Adrenal gland (tissue), 12 donors: ENCODE data around the gene TCF12. TPM values are rescaled to one million over a fixed set of nuclear protein-coding genes. Genes with fewer than 3 reads are reported as not detected.

Experiments
- DNase-seq, 7 donors: peaks; one replicate each; pipeline ENCODE4 v3.0.0-alpha.2; 2019 to 2020
- H3K27ac ChIP-seq, 5 donors: fragments of 200-600 bp; sonication (generic) in 4 of 5; 1 replicate in 3 of 5; 2 replicates in 2 of 5; pipeline versions ENCODE4 v1.5.1 to v1.8.0; 2016 to 2020; ENCODE audit warnings: mild to moderate bottlenecking in 1 of 5
- H3K27me3 ChIP-seq: fragments of 200-600 bp; 2 replicates; pipeline ENCODE4 v1.8.0; 2021
- H3K36me3 ChIP-seq, 2 donors: fragments of 200-600 bp; replicated peaks in 1 of 2; 1 replicate in 1 of 2; 2 replicates in 1 of 2; pipeline versions ENCODE4 v1.5.1 to v1.8.0; 2018 to 2022
- H3K4me1 ChIP-seq, 2 donors: fragments of 200-600 bp; replicated peaks in 1 of 2; 1 replicate in 1 of 2; 2 replicates in 1 of 2; pipeline versions ENCODE4 v1.5.1 to v1.8.0; 2018 to 2021
- H3K4me3 ChIP-seq, 4 donors: fragments of 200-600 bp; sonication (generic) in 3 of 4; one replicate each; pipeline ENCODE4 v1.5.1; 2016 to 2018
- H3K9me3 ChIP-seq, 3 donors: fragments of 200-600 bp; sonication (generic) in 1 of 3; replicated peaks in 1 of 3; 1 replicate in 2 of 3; 2 replicates in 1 of 3; pipeline versions ENCODE4 v1.5.1 to v1.8.0; 2016 to 2021
- POLR2A ChIP-seq, 2 donors: fragments of 450-650 bp; IDR thresholded peaks; one replicate each; pipeline ENCODE4 v1.6.1; 2017; ENCODE audit warnings: antibody characterized with exemption in 2 of 2, mild to moderate bottlenecking in 2 of 2, moderate library complexity in 1 of 2
- WGBS, 4 donors: extraction: QIAGEN DNeasy Blood & Tissue Kit in 2 of 4; methylation state at CpG; one replicate each; pipeline versions ENCODE4 v1.1.5 to v1.1.7; 2013 to 2017; 5-methylcytosine and 5-hydroxymethylcytosine counted together
- intact Hi-C, 2 donors: fragments of 100-400 bp; cut with DNase I; formaldehyde crosslinking; loops; one replicate each; pipeline versions ENCODE4 v1.14.1 to v1.15.0; 2022 to 2023
- polyA plus RNA-seq, 3 donors: library from polyadenylated mRNA; stranded (reverse); fragments of 200-250 nt in 2 of 3; fragments of 350-450 nt in 1 of 3; fragmentation: Illumina TruSeq in 1 of 3; extraction: RNeasy Lipid Tissue Mini Kit (QIAGEN cat#74804) in 1 of 3; gene quantifications; one replicate each; pipeline ENCODE4 v1.2.3, GENCODE V29; 2013 to 2014
- total RNA-seq, 9 donors: library from RNA; depleted of rRNA in 4 of 9; stranded (reverse); fragments of >200 nt in 4 of 9; fragments of 120-200 nt in 1 of 9; fragmentation: NEBNext Ultra II Directional in 1 of 9; extraction: Animal tissue kit (Norgen Biotek cat#: 25700) in 1 of 9; gene quantifications; one replicate each; pipeline versions ENCODE4 v1.1.0 to v1.2.4, GENCODE V29; 2013 to 2023
- TF ChIP-seq, protein P1 (sequence below), 6 experiments: fragments of 450-650 bp in 4 of 6; fragments of 200-600 bp in 2 of 6; sonication (generic) in 1 of 6; IDR thresholded peaks; 1 replicate in 5 of 6; 2 replicates in 1 of 6; pipeline versions ENCODE4 v1.5.1 to v1.8.0; 2016 to 2021; ENCODE audit warnings: antibody characterized with exemption in 6 of 6, mild to moderate bottlenecking in 2 of 6, moderate library complexity in 1 of 6
- donor health status: healthy with polysubstance abuse.
- donor health status: Bipolar disorder and iron deficiency.
- donor health status: DM: yes; HTN: yes; CAD: no.
- donor health status: DM: no; HTN: no; CAD: no.
- donor health status: DM: no; HTN: no; CAD: no.
- donor health status: DM: yes; HTN: yes; CAD: no.

Gene TCF12
- total and polyA plus RNA-seq, 12 donors: 7.6 to 121 (median 75.6) TPM

GRCh38 chr15:57263520-57263919 lies 345.1 kb downstream of the TCF12 start:
- intact Hi-C loops: no loop called here

DNA sequence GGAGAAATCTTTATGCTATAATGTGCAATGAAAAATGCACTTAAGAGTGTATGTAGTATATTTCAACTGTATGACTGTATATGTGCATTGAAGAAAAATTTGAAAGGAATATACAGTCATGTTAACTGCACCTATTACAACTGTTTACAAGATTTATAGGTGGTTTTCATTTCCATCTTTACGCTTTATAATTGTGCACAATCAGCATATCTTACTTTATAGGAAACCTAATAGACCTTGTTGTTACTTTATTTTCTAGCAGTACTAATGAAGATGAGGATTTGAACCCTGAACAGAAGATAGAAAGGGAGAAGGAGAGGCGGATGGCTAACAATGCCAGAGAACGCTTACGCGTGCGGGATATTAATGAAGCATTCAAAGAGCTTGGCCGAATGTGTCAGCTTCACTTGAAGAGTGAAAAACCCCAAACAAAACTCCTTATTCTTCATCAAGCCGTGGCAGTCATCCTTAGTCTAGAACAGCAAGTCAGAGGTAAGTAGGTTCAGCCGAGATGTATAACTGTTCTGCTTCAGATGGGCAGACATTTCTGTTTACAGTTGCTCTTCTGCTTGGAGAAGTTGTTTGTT lies 354.4 kb downstream of the TCF12 start:
- TF ChIP-seq, protein P1, sequence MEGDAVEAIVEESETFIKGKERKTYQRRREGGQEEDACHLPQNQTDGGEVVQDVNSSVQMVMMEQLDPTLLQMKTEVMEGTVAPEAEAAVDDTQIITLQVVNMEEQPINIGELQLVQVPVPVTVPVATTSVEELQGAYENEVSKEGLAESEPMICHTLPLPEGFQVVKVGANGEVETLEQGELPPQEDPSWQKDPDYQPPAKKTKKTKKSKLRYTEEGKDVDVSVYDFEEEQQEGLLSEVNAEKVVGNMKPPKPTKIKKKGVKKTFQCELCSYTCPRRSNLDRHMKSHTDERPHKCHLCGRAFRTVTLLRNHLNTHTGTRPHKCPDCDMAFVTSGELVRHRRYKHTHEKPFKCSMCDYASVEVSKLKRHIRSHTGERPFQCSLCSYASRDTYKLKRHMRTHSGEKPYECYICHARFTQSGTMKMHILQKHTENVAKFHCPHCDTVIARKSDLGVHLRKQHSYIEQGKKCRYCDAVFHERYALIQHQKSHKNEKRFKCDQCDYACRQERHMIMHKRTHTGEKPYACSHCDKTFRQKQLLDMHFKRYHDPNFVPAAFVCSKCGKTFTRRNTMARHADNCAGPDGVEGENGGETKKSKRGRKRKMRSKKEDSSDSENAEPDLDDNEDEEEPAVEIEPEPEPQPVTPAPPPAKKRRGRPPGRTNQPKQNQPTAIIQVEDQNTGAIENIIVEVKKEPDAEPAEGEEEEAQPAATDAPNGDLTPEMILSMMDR (IDR thresholded peaks at IDR 0.05): no peak
- TF ChIP-seq POLR2A (IDR thresholded peaks at IDR 0.05): no peak
- no peak overlapping the region for H3K27ac ChIP-seq
- intact Hi-C loops: no loop called here
- no peak for DNase-seq
- H3K4me1 ChIP-seq: no peaks in the 10 kb centered on the region
- WGBS, 4 donors: 93 to 96% (median 95%) methylated on average over 9 of the region's 9 CpGs
- H3K9me3 ChIP-seq: no peaks in the 10 kb centered on the region
- H3K27me3 ChIP-seq: no peaks in the 10 kb centered on the region
- no peak overlapping the region for H3K4me3 ChIP-seq
- H3K36me3 ChIP-seq: peaks cover 0 to 25% of the 10 kb centered on the region in 2 donors

More at GRCh38 chr15:57263520-57263919, 345.1 kb downstream of the TCF12 start:
- no peak overlapping the region for H3K4me3 ChIP-seq
- peaks cover 0 to 19% of the 10 kb centered on the region in 2 donors for H3K36me3 ChIP-seq
- no peaks in the 10 kb centered on the region for H3K4me1 ChIP-seq
- H3K27me3 ChIP-seq: no peaks in the 10 kb centered on the region
- H3K27ac ChIP-seq: no peak overlapping the region
- no peak for DNase-seq
- no peaks in the 10 kb centered on the region for H3K9me3 ChIP-seq
- WGBS, 4 donors: 93 to 96% (median 95%) methylated on average over 3 of the region's 3 CpGs
- TF ChIP-seq POLR2A (IDR thresholded peaks at IDR 0.05): no peak
- TF ChIP-seq, protein P1 (IDR thresholded peaks at IDR 0.05): no peak

GRCh38 chr15:57273402-57273801 lies 355.0 kb downstream of the TCF12 start:
- DNase-seq: no peak
- Histone ChIP-seq H3K27me3 (no peaks in the 10 kb centered on the region), H3K36me3 (peaks cover 0 to 25% of the 10 kb centered on the region in 2 donors), H3K4me1 (no peaks in the 10 kb centered on the region), H3K27ac (no peak overlapping the region), H3K9me3 (no peaks in the 10 kb centered on the region), H3K4me3 (no peak overlapping the region)
- intact Hi-C loops: no loop called here
- WGBS, 4 donors: 92 to 97% (median 96%) methylated on average over 1 of the region's 1 CpG
- TF ChIP-seq, protein P1 (IDR thresholded peaks at IDR 0.05): no peak
- TF ChIP-seq POLR2A (IDR thresholded peaks at IDR 0.05): no peak

DNA sequence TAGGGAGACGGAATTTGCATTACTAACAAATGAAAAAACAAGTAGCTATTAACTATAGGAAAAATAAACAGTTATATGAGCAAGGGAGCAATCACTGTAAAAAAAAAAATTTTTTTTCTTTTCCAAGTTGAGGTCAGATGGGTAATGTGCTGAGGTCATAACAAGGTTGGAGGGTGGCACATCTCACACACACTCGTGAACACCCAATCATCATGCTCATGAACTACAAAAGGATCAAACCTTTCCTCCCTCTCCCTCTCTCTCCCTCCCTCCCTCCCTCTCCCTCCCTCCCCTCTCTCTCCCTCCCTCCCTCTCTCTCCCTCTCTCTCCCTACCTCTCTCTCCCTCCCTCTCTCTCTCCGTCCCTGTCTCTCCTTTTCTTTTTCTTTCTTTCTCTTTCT lies 360.0 kb downstream of the TCF12 start:
- intact Hi-C loops: no loop called here
- Histone ChIP-seq H3K4me1 (no peaks in the 10 kb centered on the region), H3K27me3 (no peaks in the 10 kb centered on the region), H3K4me3 (no peak overlapping the region), H3K9me3 (no peaks in the 10 kb centered on the region), H3K27ac (no peak overlapping the region), H3K36me3 (peaks cover 0 to 32% of the 10 kb centered on the region in 2 donors)
- DNase-seq: no peak
- TF ChIP-seq, protein P1 (IDR thresholded peaks at IDR 0.05): no peak
- no peak for TF ChIP-seq POLR2A (IDR thresholded peaks at IDR 0.05)
- 82 to 86% (median 83%) methylated on average over 3 of the region's 3 CpGs for WGBS, 4 donors
